GM12892 (cell line): ENCODE measurements around the gene SSBP3.

Experiments
- DNase-seq: peaks from one replicate; pipeline ENCODE4 v3.0.0; 2011; ENCODE audit not compliant: insufficient read length
- FAIRE-seq: peaks from 2 replicates; lab custom pipeline; 2011; peaks lifted over from hg19 to GRCh38; lab: Jason Lieb, UNC
- POLR2A ChIP-seq: IDR thresholded peaks from 2 replicates; pipeline ENCODE4 v1.6.1; 2011; ENCODE audit warnings: low read depth, low read length, control low read depth
- POLR2AphosphoS5 ChIP-seq: IDR thresholded peaks from 2 replicates; pipeline ENCODE4 v1.6.1; 2011; ENCODE audit warnings: low read depth, low read length, control low read depth
- TAF1 ChIP-seq: IDR thresholded peaks from 2 replicates; pipeline ENCODE4 v1.6.1; 2011; ENCODE audit warnings: low read depth, mild to moderate bottlenecking, control low read depth, low read length, borderline replicate concordance

Gene SSBP3

GRCh38 chr1:54338464-54338863, 67.7 kb downstream of the SSBP3 start:
- DNase-seq = no peak
- FAIRE-seq = no peak
- no peak for TF ChIP-seq TAF1

- FAIRE-seq = no peak
Observed at GRCh38 chr1:54337928-54338327, 68.3 kb downstream of the SSBP3 start.

DNA sequence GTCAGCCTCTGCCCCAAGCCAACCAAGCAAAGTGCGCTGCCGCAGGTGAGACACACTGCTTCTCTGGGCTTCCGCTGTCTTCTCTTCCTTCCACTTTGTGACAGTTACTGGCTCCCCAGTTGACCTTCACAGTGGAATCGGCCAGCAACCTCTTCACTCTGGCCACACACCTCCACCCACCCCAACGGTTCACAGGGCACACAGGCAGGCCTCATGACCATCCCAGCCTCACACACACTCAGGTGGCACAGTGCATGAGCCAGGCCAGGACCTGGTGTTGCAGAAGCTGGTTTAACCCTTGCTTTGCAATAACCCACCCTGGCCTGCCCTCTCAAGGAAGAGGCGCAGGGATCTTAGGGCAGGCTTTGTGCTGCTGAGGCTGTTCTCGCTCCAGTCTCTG, 69.2 kb downstream of the SSBP3 start:
- DNase-seq (no peak), FAIRE-seq (no peak)
- TF ChIP-seq TAF1 (no peak), POLR2AphosphoS5 (no peak), POLR2A (no peak)

More at GRCh38 chr1:54337928-54338327, 68.3 kb downstream of the SSBP3 start:
- DNase-seq = no peak
- TF ChIP-seq TAF1 (no peak), POLR2A (no peak), POLR2AphosphoS5 (no peak)

DNA sequence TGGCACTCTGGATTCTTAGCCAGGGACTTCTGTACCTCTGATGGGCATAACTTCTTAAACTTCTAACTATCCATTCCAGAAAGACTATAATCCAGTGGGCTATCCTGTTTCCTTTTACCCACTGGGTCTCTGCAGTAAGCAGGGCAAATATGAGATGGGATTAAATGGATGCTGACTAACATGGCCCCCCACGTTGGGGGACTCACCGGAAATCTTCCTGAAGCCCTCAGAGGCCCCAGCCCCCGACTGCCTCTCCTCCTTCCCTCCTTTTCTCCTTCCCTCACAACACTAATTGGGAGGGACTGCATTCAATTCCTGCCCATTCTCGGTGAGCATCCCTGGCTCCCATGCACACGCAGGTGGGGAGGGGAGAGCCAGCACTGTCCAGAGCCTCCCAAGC, 70.1 kb downstream of the SSBP3 start:
- DNase-seq (no peak), FAIRE-seq (no peak)
- TF ChIP-seq TAF1 (no peak), POLR2AphosphoS5 (no peak), POLR2A (no peak)

DNA sequence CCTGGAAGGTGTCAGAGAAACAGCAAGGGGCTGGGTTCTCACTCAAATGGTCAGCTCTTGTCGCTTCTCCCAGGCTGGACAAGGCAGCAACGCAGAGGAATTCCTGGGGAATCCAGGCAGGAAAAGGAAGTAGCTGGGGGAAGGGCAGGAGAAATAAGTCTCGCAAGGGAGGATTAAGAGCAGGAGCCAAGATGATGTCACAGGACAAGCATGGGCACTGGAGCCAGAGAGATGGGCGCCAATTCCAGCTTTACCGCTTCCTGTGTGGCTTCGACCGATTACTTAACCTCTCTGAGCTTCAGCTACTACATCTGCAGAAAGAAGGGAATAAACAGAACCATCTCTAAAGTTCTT, 70.5 kb downstream of the SSBP3 start:
- FAIRE-seq = no peak
- TF ChIP-seq TAF1 (no peak), POLR2AphosphoS5 (no peak), POLR2A (no peak)
- no peak for DNase-seq

- no peak for FAIRE-seq
- no peak for TF ChIP-seq TAF1
- no peak for DNase-seq
Observed at GRCh38 chr1:54335011-54335754, 71.0 kb downstream of the SSBP3 start.

DNA sequence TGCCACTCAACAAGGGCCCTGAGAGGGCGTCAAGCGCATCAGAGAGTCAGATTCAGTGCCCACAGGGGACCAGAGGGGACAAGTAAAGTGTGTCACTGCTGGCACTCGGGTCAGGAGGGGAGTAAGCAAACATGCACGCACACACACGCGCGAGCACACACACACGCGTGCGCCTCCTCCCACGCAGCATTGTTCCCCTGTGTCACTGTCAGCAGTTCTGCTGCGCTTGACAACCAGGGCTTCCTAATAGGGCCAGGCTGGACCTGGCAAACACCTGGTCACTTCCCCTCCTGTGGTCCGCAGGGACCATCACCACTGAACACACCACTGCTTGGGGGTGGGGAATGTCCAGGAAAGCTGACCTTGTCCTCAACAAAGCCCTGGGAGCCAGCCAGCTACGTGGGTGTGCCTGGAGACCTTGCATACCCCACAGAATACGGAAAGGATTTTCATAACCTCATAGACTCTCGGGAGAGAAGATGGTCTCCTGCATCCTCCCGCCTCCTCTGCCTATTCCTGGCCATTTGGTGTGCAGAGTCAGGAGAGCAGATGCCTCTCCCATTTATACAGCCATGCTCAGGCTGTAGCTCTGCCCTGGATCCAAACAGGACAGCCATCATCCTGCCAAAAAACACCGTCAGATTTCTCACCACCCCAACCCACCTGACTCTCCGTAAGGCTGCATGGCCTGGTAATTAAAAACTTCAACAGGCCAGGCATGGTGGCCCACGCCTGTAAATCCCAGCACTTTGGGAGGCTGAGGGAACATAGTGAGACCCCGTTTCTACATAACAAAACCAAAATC, 73.2 kb downstream of the SSBP3 start:
- no peak for DNase-seq
- FAIRE-seq = no peak
- no peak for TF ChIP-seq TAF1
- no peak for TF ChIP-seq POLR2A
- TF ChIP-seq POLR2AphosphoS5 = no peak

DNA sequence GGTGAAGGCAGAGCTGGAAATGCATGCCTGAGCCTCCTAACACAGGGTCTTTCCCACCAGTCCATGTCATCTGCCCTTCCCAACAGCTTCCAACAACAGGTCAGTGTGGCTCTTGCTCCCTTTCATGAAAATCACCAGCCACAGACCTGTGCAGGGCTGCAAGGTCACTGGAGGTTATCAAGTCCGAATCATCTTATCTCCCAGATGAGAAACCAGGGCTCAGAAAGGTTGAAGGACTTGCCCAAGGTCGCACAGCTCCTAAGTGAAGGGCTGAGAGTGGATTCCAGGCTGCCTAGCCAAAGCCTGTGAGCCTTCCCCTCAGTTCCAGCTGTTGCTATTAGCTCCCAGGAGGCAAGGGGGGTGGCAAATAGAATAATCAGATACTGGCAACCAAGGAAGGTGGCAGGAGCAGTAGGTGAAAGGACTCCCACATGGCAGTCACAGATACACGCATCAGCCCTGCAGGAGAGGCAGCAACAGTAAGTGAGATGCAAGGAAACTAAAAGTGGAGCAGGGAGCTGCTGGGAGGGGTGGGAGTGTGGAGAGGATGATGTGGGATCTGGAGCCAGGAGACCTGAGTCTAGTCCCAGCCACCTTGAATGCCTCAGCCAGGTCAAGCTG, 74.2 kb downstream of the SSBP3 start:
- no peak for TF ChIP-seq POLR2A
- TF ChIP-seq POLR2AphosphoS5 = no peak
- no peak for TF ChIP-seq TAF1
- no peak for DNase-seq
- FAIRE-seq = no peak

DNA sequence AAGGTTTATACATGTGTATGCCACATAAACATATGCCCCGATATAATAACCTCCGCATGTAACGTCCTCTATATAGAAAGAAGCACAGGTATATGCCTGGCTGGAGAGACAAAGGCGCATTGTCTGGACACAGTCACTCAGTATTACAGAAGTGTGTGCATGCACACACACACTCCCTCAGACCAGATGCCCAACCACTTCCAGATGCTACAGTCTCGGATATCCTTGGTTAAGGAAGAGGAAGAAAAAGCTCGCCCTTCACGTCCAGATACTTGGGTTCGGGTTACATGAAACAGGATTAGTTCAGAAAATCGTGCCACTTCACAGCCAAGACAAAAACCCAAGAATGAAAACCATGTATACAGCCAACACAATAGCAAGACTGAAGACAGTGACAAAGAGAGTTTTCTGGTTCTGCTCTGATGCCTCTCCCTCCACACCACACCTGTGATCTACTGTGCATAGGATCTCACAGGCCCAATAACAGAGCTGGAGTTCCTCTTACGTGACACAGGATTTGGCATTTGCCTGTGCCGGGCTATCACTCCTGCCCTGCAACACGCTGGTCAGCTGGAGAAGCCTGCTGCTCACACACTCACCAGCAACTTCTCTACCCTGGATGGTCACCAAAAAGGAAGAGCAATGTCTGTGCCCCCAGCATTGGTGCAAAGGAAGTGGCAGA, 75.0 kb downstream of the SSBP3 start:
- FAIRE-seq (no peak), DNase-seq (no peak)
- TF ChIP-seq POLR2A (no peak), TAF1 (no peak), POLR2AphosphoS5 (no peak)

- FAIRE-seq (no peak), DNase-seq (no peak)
- TF ChIP-seq POLR2AphosphoS5 = no peak
- no peak for TF ChIP-seq POLR2A
- TF ChIP-seq TAF1 = no peak
Observed at GRCh38 chr1:54329312-54330003, 76.7 kb downstream of the SSBP3 start.
